HEK293T (cell line): ENCODE data around the gene CAMSAP2.

ENCODE experiments used
- FOXM1 ChIP-seq: fragments of 450-650 bp; IDR thresholded peaks from 2 replicates; pipeline ENCODE4 v1.6.1; 2017; ENCODE audit warnings: mild to moderate bottlenecking, borderline replicate concordance
- HDGF ChIP-seq: fragments of 450-650 bp; IDR thresholded peaks from 2 replicates; pipeline ENCODE4 v1.6.1; 2017; ENCODE audit warnings: antibody characterized with exemption, borderline replicate concordance

DNA sequence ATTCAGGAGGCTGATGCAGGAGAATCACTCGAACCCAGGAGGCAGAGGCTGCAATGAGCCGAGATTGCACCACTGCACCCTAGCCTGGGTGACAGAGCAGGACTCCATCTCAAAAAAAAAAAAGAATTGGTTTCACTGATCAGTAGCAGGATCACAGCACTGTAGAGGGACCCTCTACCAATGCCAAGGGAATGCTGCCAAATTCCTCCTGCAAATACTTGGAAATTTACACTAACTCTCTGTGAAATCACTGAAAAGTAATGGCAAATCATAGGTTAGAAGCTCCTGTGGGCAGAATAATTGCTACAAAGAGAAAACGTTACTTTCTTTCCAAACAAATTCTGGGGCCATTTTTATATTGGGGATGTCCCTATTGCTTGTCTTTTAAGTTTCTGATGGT, 127.4 kb downstream of the CAMSAP2 start:
- TF ChIP-seq HDGF (no peak), FOXM1 (no peak)
